DOHH2 (cell line): ENCODE data around the gene SOBP.
"Not testable (repeated sequence)": the region's sequence is repeated elsewhere in the genome, so short reads cannot be mapped to it uniquely, and the experiment has no call there.

Experiments used
- H3F3A ChIP-seq: fragments of 200-600 bp; sonication (generic), shearing (Covaris generic); 2 replicates; pipeline ENCODE4 v1.6.0; 2016; ENCODE audit warnings: antibody characterized with exemption, mild to moderate bottlenecking; ENCODE audit not compliant: control insufficient read depth, insufficient read depth
- H3K27ac ChIP-seq: fragments of 200-600 bp; sonication (generic); 2 replicates; pipeline ENCODE4 v1.5.1; 2014; ENCODE audit warnings: low read depth, mild to moderate bottlenecking, low read length, moderate library complexity
- H3K27me3 ChIP-seq: fragments of 200-600 bp; sonication (generic); 2 replicates; pipeline ENCODE4 v1.6.1; 2014; ENCODE audit warnings: mild to moderate bottlenecking, low read length, mixed read lengths; ENCODE audit not compliant: control insufficient read depth
- H3K36me3 ChIP-seq: fragments of 200-600 bp; sonication (generic); 2 replicates; pipeline ENCODE4 v1.6.1; 2014; ENCODE audit warnings: mild to moderate bottlenecking, low read length, moderate library complexity, mixed read lengths; ENCODE audit not compliant: control insufficient read depth
- H3K4me1 ChIP-seq: fragments of 200-600 bp; sonication (generic); 2 replicates; pipeline ENCODE4 v1.6.1; 2014; ENCODE audit warnings: mild to moderate bottlenecking, low read length, mixed read lengths; ENCODE audit not compliant: control insufficient read depth
- H3K4me2 ChIP-seq: fragments of 200-600 bp; sonication (generic); 2 replicates; pipeline ENCODE4 v1.6.0; 2014; ENCODE audit warnings: mild to moderate bottlenecking, low read length, moderate library complexity
- H3K4me3 ChIP-seq: fragments of 200-600 bp; sonication (generic); 2 replicates; pipeline ENCODE4 v1.5.1; 2014; ENCODE audit warnings: mild to moderate bottlenecking, low read length, mixed read lengths
- H3K79me2 ChIP-seq: fragments of 200-600 bp; sonication (generic); 2 replicates; pipeline ENCODE4 v1.6.1; 2014; ENCODE audit warnings: mild to moderate bottlenecking, low read length, mixed read lengths; ENCODE audit not compliant: control insufficient read depth
- H3K9me2 ChIP-seq: fragments of 200-600 bp; sonication (generic); replicated peaks from 2 replicates; pipeline ENCODE4 v1.6.1; 2014; ENCODE audit warnings: mild to moderate bottlenecking, low read length, mixed read lengths; ENCODE audit not compliant: control insufficient read depth
- H3K9me3 ChIP-seq: fragments of 200-600 bp; sonication (generic); 2 replicates; pipeline ENCODE4 v1.6.1; 2014; ENCODE audit warnings: antibody characterized with exemption, low read length, mixed read lengths; ENCODE audit not compliant: control insufficient read depth, insufficient read depth
- H4K20me1 ChIP-seq: fragments of 200-600 bp; sonication (generic); 2 replicates; pipeline ENCODE4 v1.6.0; 2014; ENCODE audit warnings: low read depth, mild to moderate bottlenecking, antibody characterized with exemption, low read length, moderate library complexity; ENCODE audit not compliant: control insufficient read depth, insufficient read depth
- EZH2phosphoT487 ChIP-seq: fragments of 200-600 bp; sonication (generic); IDR thresholded peaks from 2 replicates; pipeline ENCODE4 v1.6.1; 2017; ENCODE audit warnings: borderline replicate concordance, mild to moderate bottlenecking, antibody characterized with exemption, low read length, moderate library complexity, mixed read lengths
- TF ChIP-seq, protein P1 (sequence below): fragments of 200-600 bp; sonication (generic); IDR thresholded peaks from one replicate; pipeline ENCODE4 v1.5.1; 2014; ENCODE audit warnings: antibody characterized with exemption, mild to moderate bottlenecking, low read depth, low read length; ENCODE audit not compliant: poor library complexity, severe bottlenecking

SOBP gene

DNA sequence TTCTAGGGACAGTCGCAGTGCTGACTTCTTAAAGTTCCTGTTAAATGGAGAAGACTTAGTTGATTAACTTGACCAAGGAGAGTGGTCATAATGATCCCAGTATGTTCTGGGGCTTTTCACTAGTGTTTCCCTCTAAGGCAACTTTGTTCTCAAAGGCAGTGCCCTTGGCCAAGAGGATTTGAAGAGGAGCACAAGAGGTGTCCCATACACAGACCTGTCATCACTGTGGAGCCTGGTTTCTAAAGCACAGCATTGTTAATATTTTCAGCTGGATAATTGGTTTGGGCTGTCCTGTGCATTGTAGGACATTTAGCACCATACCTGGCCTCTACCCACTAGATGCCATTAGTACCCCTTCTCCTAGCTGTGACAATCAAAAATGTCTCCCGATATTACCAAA lies 30.8 kb downstream of the SOBP start:
- not testable (repeated sequence) for H3K27ac ChIP-seq, H3F3A ChIP-seq, H3K79me2 ChIP-seq, H3K4me2 ChIP-seq, H3K9me3 ChIP-seq, H4K20me1 ChIP-seq, H3K4me3 ChIP-seq, H3K36me3 ChIP-seq, H3K4me1 ChIP-seq, H3K9me2 ChIP-seq, H3K27me3 ChIP-seq

GRCh38 chr6:107523054-107523791 lies 33.3 kb downstream of the SOBP start:
- Histone ChIP-seq H3K4me1 (0 out of 2 replicates have a peak, but pooled peaks cover 7% of the 10 kb centered on the region), H3K4me2 (no peak overlapping the region), H3K9me2 (no peaks in the 10 kb centered on the region), H3K9me3 (no peaks in the 10 kb centered on the region), H3K36me3 (no peaks in the 10 kb centered on the region), H4K20me1 (no peaks in the 10 kb centered on the region), H3K27me3 (no peaks in the 10 kb centered on the region), H3K79me2 (no peaks in the 10 kb centered on the region), H3F3A (no peaks in the 10 kb centered on the region), H3K27ac (no peak overlapping the region), H3K4me3 (no peak overlapping the region)
- TF ChIP-seq EZH2phosphoT487 = no peak
- TF ChIP-seq, protein P1, sequence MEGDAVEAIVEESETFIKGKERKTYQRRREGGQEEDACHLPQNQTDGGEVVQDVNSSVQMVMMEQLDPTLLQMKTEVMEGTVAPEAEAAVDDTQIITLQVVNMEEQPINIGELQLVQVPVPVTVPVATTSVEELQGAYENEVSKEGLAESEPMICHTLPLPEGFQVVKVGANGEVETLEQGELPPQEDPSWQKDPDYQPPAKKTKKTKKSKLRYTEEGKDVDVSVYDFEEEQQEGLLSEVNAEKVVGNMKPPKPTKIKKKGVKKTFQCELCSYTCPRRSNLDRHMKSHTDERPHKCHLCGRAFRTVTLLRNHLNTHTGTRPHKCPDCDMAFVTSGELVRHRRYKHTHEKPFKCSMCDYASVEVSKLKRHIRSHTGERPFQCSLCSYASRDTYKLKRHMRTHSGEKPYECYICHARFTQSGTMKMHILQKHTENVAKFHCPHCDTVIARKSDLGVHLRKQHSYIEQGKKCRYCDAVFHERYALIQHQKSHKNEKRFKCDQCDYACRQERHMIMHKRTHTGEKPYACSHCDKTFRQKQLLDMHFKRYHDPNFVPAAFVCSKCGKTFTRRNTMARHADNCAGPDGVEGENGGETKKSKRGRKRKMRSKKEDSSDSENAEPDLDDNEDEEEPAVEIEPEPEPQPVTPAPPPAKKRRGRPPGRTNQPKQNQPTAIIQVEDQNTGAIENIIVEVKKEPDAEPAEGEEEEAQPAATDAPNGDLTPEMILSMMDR = no peak

- no peak for TF ChIP-seq EZH2phosphoT487
- TF ChIP-seq, protein P1 = no peak
- no peaks in the 10 kb centered on the region for H3K27me3 ChIP-seq
Observed at GRCh38 chr6:107523794-107524193, 33.9 kb downstream of the SOBP start.

DNA sequence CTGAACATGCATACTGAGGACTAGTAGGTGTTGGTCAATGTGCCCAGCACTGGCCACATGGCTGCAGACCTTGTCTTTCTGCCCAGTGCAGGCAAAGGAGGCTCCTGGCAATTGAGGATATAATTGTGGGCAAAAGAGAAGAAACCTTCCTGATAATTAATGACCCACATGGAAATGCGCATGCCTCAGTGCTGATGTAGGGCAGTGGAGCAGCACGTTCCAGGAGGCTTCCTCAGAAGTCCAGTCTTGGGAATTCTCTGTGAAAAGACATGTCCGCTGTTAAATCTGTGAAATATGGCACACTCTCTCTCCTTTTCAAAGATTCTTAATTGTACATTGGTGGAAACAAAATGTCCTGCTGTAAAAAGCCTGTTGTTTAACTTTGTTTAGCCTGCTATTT lies 34.7 kb downstream of the SOBP start:
- Histone ChIP-seq H3K4me2 (no peak overlapping the region), H3K4me3 (no peak overlapping the region), H3K9me3 (no peaks in the 10 kb centered on the region), H3K27ac (no peak overlapping the region), H3K9me2 (no peaks in the 10 kb centered on the region), H3K36me3 (0 out of 2 replicates have a peak, but pooled peaks cover 3% of the 10 kb centered on the region), H4K20me1 (no peaks in the 10 kb centered on the region), H3K79me2 (no peaks in the 10 kb centered on the region), H3K4me1 (0 out of 2 replicates have a peak, but pooled peaks cover 7% of the 10 kb centered on the region), H3K27me3 (no peaks in the 10 kb centered on the region), H3F3A (no peaks in the 10 kb centered on the region)
- TF ChIP-seq EZH2phosphoT487 = no peak
- TF ChIP-seq, protein P1 = no peak

More at GRCh38 chr6:107523794-107524193, 33.9 kb downstream of the SOBP start:
- Histone ChIP-seq H3K9me2 (no peaks in the 10 kb centered on the region), H3K4me2 (no peak overlapping the region), H3K4me3 (no peak overlapping the region), H3K4me1 (0 out of 2 replicates have a peak, but pooled peaks cover 7% of the 10 kb centered on the region), H3K36me3 (no peaks in the 10 kb centered on the region), H3K9me3 (no peaks in the 10 kb centered on the region), H3F3A (no peaks in the 10 kb centered on the region), H4K20me1 (no peaks in the 10 kb centered on the region), H3K27ac (no peak overlapping the region), H3K79me2 (no peaks in the 10 kb centered on the region)
